HG03039 (cell line): ENCODE data around the gene ESPL1.
"Not testable (repeated sequence)": the region's sequence is repeated elsewhere in the genome, so short reads cannot be mapped to it uniquely, and the experiment has no call there.

Source experiments
- ATAC-seq: cut with Tn5 transposase; IDR thresholded peaks from one replicate; pipeline ENCODE4 v1.9.1; 2021; ENCODE audit warnings: mild to moderate bottlenecking, moderate library complexity; ENCODE audit not compliant: unreplicated experiment

Gene ESPL1

GRCh38 chr12:53297106-53297505 is 29.0 kb downstream of the ESPL1 start:
- not testable (repeated sequence) for ATAC-seq

DNA sequence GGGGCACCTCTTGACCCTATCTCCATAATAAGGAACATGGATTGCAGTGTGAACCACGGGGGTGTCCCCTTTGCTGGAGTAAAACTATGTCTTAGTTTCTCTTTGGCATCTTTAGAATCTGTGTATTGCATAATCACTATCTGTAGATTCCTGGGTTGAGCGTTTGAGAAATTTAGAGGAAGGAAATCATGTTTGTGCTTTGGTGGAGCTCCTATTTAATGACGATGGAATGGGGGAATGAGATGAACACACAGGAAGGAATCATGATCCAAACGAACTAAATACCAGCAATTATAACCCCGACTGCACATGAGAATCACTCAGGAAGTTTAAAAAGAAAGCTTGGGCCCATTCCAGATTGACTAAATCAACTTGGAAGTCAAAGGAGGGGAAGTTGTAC is 30.1 kb downstream of the ESPL1 start:
- ATAC-seq, result no peak

DNA sequence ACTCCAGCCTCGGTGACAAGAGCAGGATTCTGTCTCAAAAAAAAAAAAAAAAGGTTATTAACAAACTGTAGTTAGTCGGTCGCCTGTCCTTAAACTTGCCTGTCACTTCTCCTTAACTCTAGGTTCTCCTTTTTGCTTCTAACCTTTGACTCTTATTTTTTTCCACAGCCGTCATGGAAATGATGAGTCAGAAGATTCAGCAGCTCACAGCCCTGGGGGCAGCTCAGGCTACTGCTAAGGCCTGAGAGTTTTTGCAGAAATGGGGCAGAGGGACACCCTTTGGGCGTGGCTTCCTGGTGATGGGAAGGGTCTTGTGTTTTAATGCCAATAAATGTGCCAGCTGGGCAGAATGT is 31.0 kb downstream of the ESPL1 start:
- ATAC-seq, result no peak

GRCh38 chr12:53299454-53300180 is 31.5 kb downstream of the ESPL1 start, which contains the start of gene MYG1:
Gene MYG1 (plus strand): TSS chr12:53299695. CDS start chr12:53299738, 43 bp downstream.
- ATAC-seq, result peak; percentile 56

- ATAC-seq, result no peak
Measured at GRCh38 chr12:53300187-53300586, 32.1 kb downstream of the ESPL1 start.

- ATAC-seq, result no peak
Measured at GRCh38 chr12:53302903-53303302, 34.8 kb downstream of the ESPL1 start.

GRCh38 chr12:53306826-53307225 is 38.7 kb downstream of the ESPL1 start:
- no peak for ATAC-seq

GRCh38 chr12:53308276-53308675 is 40.2 kb downstream of the ESPL1 start:
- no peak for ATAC-seq

GRCh38 chr12:53313996-53314395 is 45.9 kb downstream of the ESPL1 start:
- ATAC-seq, result no peak

DNA sequence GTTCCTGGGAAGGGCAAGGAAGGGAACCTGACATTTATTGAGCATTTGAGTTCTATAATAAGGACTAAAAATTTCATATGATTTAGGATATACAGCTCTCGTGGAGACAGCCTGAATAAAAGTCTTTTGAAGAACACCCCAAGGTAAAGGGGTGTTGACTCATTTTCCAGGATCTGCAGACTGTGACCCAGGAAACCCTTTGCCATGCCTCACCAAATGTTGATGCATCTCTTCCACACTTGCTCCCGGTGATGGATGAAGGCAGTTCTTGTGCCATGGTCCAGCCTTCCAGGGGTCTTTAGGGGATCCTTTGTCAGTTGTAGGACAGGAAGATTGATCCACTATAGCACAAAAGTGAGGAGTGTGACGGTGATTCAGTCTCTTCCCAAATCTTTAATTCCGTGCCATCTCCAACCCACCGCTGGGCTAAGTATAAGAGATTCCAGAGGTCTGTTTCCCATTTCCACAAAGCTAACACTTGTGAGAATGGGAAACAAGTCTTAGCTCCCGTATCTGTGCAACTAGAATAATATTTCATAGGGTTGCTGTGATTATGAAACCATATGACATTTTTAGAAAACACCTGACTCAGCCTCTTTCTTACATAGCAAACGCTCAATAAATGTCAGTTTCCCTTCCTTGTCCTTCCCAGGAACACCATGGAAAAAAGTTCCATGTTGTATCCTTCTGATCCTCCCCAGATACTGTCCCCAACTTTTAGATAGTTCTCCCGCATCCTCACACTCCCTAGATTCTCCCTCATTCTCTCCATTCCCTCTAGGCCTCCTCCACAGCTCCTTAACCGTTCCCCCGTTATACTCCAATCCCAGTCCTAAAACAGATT is 52.5 kb downstream of the ESPL1 start:
- no peak for ATAC-seq

DNA sequence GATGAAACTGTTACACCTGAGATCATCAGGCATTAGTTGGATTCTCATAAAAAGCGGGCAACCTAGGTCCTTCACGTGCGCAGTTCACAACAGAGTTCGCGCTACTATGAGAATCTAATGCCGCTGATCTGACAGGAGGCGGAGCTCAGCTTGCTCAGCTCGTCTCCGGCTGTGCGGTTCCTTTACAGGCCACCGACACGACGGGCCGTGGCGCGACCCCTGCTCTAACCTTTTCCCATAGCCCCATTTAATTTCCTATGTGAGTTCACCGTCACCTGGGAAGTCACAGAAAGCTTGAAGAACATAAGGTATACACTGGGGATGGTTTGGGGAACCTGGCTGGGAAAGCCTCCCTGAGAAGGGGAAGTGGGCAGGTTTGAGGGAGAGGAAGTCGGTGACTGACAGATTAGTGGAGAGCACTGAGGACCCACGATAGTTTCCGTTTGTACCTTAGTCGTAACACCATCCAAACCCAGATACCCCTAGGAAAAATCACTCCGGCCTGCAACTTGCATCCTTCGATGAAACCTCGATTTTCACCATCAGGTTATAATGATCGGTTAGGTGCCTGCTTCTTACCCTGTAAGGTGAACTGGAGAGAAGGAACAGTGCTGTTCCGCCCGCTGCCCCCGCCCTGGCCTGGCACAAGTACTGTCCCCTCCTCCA is 56.1 kb downstream of the ESPL1 start:
- no peak for ATAC-seq

DNA sequence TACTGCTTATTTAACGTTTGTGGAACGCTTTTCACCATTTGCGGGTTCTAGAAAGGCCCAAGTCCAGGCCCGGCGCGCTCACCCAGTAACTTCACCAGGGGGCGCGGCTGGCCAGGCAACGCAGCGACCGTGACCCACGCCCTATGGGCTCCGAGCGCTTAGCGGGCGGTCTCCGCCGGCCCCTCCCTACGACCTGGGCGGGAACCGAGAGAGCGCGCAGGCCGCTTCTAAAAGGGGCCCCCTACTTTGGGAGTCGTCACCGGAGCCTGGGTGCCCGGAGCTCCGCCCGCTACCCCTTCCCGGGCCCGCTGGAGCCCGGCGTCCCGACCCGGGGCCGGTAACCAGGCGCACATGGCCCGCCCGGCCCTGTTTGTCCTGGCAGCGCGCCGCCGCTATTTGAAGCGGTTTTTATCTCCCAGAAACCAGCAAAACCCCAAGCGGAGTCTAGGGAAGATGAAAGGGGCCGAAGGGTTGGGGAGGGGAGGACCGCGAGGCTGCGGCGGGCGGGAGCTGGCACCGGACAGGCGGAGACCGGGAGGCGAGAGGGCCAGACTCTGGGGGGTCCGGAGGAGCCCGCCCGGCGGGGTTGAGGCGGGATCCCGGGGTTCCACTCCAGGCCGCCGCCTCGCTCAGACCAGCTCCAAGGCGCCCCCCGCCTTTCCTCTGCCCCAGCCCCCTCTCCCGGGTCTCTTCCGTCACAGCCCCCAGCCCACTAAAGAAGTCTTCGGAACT is 56.8 kb downstream of the ESPL1 start:
- ATAC-seq, result peak; percentile 41

DNA sequence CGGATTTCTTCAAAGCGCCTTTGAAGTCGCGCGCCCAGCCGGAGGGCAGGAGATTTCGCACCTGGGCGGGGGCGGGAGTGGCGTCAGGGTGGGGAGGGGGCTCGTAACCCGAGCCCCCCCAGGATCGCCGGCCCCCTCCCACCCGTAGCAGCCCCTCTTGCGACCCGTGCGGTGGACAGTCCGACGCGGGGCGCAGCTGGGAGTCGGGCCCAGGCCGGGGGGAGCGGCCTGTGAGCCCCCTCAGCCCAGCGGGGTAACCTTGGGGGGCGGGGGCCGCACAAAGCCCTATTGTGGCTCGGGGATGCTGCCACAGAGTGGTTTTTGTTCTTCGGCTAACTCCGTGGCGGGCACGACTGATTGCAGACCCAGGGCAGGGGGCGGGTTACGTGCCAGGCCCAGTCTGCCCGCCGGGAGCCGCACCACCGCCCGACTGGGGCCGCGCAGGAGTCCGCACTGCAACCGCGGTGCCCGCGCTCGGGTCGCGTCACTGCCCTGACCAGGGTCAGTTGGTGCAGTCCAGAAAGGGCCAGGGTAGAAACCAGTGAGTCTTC is 57.5 kb downstream of the ESPL1 start:
- ATAC-seq, result no peak

- ATAC-seq, result no peak
Measured at GRCh38 chr12:53326460-53327185, 58.5 kb downstream of the ESPL1 start.

GRCh38 chr12:53327435-53328042 is 59.4 kb downstream of the ESPL1 start:
- ATAC-seq, result no peak

GRCh38 chr12:53328043-53328435 is 59.9 kb downstream of the ESPL1 start:
- ATAC-seq, result no peak

- no peak for ATAC-seq
Measured at GRCh38 chr12:53330671-53331070, 62.6 kb downstream of the ESPL1 start.

DNA sequence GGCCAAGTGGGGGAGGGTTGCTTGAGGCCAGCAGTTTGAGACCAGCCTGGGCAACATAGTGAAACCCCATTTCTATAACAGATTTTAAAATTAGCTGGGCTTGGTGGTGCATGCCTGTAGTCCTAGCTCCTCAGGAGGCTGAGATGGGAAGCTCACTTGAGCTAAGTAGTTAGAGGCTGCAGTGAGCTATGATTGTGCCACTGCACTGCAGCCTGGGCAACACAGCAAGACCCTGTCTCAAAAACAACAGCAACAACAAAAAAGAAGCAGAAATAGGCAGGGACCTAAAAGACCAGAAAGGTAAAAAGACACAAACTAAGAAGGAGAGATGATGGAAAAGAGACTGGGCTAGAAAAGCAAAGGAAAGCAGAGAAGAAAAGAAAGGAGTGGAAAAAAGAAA is 64.2 kb downstream of the ESPL1 start:
- ATAC-seq, result not testable (repeated sequence)

DNA sequence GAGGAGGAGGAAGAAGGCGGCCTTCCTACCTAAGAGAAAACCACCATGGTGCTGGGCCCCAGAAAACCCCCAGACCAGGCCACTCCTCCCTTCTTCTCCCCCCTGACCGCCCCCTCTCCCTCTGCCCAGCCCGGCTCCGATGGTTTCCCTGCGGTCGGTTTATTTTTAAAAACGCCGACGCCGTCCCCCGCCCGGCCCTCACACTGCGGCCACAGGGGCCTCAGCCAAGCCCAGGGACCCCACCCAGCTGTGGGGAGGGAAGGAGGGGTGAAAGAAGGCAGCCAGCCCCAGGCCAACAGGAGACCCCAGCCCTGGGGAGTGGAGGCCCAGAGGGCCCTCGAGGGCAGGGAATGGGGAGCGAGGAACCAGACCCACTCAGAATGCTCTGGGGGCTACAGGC is 64.6 kb downstream of the ESPL1 start:
- no peak for ATAC-seq

DNA sequence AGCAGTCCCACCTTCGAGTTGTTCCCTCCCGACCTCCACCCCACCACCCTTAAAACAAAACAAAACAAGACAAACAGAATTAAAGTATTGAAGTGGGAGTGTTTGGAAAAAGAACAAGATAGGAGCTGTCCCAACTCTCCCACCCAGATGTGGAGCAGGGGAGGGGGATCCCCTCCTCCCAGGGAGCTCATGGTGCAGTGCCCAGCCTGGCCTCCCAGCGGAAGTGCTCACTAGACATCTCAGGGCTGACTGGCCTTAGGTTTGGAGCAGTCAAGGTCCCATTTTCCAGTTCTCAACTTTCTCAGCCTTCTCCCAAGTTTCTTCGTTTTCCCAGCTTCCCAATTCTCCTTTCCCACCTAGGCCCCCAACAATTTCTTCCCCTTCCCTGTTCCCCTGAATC is 65.2 kb downstream of the ESPL1 start:
- no peak for ATAC-seq
